GM04503 (cell line): Measurements from ENCODE around the gene HELZ2.
"Not testable (repeated sequence)": the region's sequence is repeated elsewhere in the genome, so short reads cannot be mapped to it uniquely, and the experiment has no call there.

Experiments
- DNase-seq: peaks from one replicate; pipeline ENCODE4 v3.0.0-alpha.2; 2012; ENCODE audit warnings: low read depth

The HELZ2 gene

GRCh38 chr20:63574156-63574828 is at the start of gene HELZ2:
Gene HELZ2 (minus strand): TSS chr20:63574239. CDS start chr20:63572385, 1,854 bp downstream.
- DNase-seq, result no peak

DNA sequence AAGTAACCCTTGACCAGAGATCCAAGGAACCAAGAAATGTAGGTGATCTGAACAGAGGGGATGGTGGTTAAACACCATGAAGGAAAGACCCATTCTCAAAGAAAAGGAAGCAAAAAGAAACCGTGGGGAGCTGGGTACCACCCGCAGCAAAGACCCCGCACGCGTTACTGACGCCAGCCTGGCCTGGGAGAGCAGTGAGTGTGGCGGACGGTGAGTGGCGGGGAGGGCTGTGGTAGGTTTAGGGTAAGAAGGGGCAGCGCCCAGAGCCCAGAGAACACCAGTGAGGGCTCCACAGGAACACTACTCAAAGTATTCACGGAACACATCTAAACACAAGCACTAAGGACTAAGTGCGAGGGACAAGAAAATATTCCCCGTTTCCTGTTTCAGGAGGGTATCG is 48.7 kb upstream of the HELZ2 start:
- no peak for DNase-seq

DNA sequence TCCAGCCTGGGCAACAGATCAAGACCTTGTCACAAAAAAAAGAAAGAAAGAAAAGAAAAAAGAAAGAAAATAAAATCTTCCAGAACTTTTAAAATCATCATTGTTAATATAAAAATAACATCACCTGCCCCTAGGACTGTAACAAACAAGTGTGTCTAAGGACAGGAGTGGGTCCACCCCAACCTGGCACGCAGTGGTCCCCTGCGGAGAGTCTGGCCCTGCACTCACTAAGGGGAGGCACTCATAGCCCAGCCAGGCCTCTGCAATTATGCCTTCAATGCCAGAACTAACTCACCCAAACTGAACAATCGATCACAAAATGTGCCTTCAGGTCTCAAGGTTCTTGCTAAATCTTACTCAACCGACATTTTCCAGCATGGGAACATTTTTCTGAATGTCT is 48.1 kb upstream of the HELZ2 start:
- DNase-seq, result no peak

DNA sequence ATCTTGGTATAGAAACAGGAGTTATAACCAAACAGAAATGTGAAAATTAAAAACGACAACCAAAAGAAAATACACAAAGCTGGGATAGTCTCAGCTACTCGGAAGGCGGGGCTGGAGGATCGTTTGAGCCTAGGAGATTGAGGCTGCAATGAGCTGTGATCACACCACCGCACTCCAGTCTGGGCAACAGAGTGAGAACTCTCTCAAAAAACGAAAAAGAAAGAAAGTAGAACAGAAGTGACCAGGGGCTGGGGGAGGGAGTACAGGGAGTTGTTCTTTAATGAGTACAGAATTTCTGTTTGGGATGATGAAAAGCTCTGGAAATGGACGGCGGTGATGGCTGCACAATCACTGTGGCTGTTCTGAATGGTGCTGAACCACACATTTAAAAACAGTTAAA is 47.0 kb upstream of the HELZ2 start:
- no peak for DNase-seq

- DNase-seq, result no peak
These were observed 45.5 kb upstream of the HELZ2 start for GRCh38 chr20:63619505-63619904.

GRCh38 chr20:63619086-63619485 is 45.0 kb upstream of the HELZ2 start:
- DNase-seq, result no peak

DNA sequence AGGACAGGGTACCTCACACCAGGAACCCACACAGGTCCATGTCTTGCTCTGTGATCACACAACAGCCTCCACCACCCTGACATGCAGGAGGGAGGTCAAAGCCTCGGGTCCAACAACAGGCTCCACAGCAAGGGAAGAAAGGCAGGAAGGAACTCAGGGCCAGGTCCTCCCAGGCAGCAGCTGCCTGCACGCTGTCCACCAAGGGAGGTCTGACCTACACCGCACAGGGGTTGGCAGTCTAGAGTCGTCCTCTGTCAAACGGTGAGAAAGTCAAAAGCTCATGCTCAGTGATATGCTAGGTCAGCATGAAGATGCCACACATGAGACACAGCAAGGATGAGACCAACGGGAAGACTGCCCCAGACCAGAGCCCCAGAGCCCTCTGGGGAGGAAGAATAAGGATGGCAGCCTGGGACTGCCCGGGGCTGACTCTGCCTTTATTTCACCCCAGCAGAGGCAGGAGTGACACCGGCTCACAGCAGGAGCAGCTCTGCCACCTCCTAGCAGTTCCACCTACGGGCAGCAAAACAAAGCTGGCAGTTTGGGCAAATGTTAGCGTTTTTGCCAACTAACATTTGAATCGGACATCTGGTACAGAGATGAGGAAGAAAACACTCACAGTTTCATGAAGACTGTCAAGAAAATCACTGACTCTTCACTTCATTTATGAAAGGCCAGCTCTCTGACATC is 44.4 kb upstream of the HELZ2 start:
- no peak for DNase-seq

DNA sequence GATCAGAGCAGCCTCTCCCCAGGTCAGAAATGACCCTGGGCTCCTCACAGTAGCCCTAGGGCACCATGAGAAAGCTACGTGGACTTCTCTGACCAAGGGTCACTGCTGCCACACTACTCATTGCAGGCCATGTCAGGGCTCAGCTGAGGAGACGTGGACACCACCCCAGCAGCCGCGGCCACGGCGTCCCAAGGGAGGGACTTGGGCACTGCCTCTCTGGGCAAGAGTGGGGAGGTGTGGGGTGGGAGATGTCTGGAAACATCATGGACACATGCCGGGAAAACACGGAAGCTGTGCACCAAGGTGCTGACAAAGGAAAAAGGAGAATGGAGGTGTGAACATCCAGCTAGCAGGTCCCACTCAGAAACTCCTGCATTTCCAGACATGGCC is 43.8 kb upstream of the HELZ2 start:
- DNase-seq, result no peak

DNA sequence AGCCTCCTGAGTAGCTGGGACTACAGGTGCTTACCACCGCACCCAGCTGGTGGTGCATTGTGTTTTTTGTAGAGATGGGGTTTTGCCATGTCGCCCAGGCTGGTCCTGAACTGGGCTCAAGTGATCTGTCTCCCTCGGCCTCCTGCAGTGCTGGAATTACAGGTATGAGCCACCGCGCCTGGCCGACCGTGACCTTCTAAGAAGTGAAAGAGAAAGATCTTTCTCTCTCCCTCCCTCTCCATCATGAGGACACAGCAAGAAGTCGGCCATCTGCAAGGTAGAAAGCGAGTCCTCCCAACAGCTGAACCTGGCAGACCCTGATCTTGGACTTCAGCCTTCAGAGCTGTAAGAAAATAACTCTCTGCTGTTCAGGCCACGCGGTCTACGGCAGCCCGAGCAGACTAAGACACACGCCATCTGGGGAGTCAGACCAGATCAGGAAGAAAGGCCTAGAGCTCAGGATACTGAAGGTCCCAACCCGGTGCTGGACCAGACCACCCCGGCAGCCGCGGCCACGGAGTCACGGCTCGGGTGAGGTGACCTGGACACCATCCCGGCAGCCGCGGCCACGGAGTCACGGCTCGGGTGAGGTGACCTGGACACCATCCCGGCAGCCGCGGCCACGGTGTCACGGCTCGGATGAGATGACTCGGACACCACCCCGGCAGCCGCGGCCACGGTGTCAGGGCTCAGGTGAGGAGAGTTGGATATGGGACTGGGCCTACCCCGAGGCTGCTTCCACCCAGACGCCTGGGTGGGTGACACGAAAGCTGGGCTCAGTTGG is 43.2 kb upstream of the HELZ2 start:
- no peak for DNase-seq

GRCh38 chr20:63613863-63614594 is 40.0 kb upstream of the HELZ2 start:
- not testable (repeated sequence) for DNase-seq

GRCh38 chr20:63612276-63612931 is 38.4 kb upstream of the HELZ2 start:
- DNase-seq, result no peak

- DNase-seq, result no peak
These were observed 37.6 kb upstream of the HELZ2 start for GRCh38 chr20:63611646-63612045.

GRCh38 chr20:63610581-63611435 is 36.8 kb upstream of the HELZ2 start:
- no peak for DNase-seq

DNA sequence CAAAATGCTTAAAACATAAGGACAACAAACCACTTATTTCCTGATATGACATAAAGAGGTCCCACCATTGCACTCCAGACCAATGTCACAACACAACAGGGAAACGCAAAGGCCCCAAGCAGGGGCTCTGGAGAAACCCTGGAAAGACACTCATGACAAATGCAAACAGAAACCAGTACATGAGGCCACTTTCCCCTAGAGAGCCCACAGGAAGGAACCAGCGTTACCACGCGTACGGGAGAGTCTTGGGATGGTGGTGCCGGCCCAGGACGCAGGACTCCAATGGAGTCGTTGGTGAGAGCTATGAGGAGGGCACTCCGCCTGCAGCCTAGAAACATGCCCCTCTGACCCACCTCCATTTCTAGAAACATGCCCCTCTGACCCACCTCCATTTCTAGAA is 32.6 kb upstream of the HELZ2 start:
- DNase-seq, result no peak

DNA sequence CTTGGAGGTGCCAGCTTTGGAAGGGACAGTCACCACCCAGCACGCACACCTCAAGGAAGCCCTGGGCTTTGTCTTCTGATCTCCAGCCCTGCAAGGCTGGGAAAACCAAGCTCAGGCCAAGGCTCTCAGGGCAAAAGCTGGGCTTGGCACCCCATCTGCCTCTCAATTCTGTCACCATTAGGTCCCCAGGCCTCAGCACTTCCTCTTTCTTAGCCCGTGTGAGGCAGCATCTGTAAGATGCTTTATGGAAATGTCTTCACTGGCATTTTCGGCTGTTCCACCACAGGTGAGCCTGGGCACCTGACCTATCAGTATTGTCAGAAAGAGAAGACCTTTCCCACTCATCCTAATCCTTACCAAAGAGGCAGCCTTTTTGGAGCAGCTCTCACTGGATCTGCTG is 28.3 kb upstream of the HELZ2 start:
- DNase-seq, result no peak

- DNase-seq, result not testable (repeated sequence)
These were observed 27.6 kb upstream of the HELZ2 start for GRCh38 chr20:63601679-63602078.

GRCh38 chr20:63599396-63600050 is 25.5 kb upstream of the HELZ2 start:
- no peak for DNase-seq

DNA sequence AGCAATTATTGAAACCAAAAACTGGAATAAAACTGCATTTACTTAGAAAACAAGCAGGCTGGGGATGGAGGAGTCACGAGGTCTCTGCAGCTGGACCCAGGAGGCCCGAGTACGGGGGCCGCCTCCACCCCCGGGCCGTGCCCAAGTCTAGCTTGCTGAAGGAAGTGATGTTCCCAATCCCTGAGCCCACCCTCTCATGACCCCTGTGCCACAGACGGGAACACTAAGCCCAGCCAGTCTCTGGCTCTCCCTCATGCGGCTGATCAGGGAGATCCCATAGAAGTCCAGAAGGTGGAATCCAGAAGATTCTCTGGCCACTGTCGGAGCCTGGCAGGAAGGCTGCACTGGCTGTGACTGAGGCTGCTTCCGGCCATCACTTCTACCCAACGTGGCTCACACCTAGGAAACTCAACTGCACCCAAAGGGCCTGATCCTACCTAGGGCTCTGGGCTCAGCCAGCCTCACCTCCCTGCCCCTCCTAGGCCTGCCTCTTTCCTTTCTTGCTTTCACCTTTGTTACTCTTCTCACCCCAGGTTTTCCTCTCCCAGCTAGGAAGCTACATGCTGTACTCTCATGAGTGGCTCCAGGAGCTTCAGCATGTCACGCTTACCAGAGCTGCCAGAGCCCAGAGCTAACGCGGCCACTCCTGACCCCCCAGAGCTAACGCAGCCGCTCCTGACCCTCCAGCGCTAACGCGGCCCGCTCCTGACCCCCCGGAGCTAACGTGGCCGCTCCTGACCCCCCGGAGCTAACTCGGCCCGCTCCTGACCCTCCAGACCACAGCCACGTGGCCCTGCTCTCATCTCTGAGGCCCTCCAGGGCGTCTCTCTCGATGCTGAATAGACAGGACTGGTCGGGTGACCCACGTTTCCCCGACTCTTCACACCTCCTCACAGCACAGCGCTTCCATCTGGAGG is 24.7 kb upstream of the HELZ2 start:
- DNase-seq, result no peak
